ENCODE results near the gene GPD2.

GRCh38 chr2:156421851-156422250 is 14.3 kb upstream of the GPD2 start:
- TF ChIP-seq, protein P1, sequence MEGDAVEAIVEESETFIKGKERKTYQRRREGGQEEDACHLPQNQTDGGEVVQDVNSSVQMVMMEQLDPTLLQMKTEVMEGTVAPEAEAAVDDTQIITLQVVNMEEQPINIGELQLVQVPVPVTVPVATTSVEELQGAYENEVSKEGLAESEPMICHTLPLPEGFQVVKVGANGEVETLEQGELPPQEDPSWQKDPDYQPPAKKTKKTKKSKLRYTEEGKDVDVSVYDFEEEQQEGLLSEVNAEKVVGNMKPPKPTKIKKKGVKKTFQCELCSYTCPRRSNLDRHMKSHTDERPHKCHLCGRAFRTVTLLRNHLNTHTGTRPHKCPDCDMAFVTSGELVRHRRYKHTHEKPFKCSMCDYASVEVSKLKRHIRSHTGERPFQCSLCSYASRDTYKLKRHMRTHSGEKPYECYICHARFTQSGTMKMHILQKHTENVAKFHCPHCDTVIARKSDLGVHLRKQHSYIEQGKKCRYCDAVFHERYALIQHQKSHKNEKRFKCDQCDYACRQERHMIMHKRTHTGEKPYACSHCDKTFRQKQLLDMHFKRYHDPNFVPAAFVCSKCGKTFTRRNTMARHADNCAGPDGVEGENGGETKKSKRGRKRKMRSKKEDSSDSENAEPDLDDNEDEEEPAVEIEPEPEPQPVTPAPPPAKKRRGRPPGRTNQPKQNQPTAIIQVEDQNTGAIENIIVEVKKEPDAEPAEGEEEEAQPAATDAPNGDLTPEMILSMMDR (conservative IDR thresholded peaks at IDR 0.05 in 1 of 2, IDR thresholded peaks at IDR 0.05 in 1 of 2; ENCODE audit: extremely low read depth in 1 of 2, insufficient read depth in 1 of 2, low read depth in 1 of 2, low read length in 2 of 2), result no peak
- no peak for TF ChIP-seq EZH2 (IDR thresholded peaks at IDR 0.05; ENCODE audit: borderline replicate concordance, low read length)
